OCI-LY3 (cell line): Measurements from ENCODE around the gene KIF1A.

Source experiments
- H2AFZ ChIP-seq: fragments of 200-600, 300-600 bp; shearing (Covaris generic); 2 replicates; pipeline ENCODE4 v1.6.0; 2014; ENCODE audit warnings: antibody characterized with exemption, low read depth, low read length
- H3K27ac ChIP-seq: fragments of 200-600, 300-600 bp; sonication (generic); 2 replicates; pipeline ENCODE4 v1.5.1; 2014; ENCODE audit warnings: mild to moderate bottlenecking, low read length, moderate library complexity, mixed read lengths
- H3K27me3 ChIP-seq: fragments of 200-600, 300-600 bp; sonication (generic); 2 replicates; pipeline ENCODE4 v1.6.1; 2014; ENCODE audit warnings: low read depth, low read length, mixed read lengths
- H3K36me3 ChIP-seq: fragments of 200-600, 300-600 bp; sonication (generic); replicated peaks from 2 replicates; pipeline ENCODE3; 2014; ENCODE audit warnings: low read depth, low read length, mixed read lengths
- H3K4me1 ChIP-seq: fragments of 300-600, 200-600 bp; sonication (generic); 2 replicates; pipeline ENCODE4 v1.6.1; 2014; ENCODE audit warnings: low read length, mixed read lengths
- H3K4me2 ChIP-seq: fragments of 200-600, 300-600 bp; sonication (generic); 2 replicates; pipeline ENCODE4 v1.6.1; 2014; ENCODE audit warnings: low read length, mixed read lengths
- H3K4me3 ChIP-seq: fragments of 300-600, 200-600 bp; sonication (generic); 2 replicates; pipeline ENCODE4 v1.5.1; 2014; ENCODE audit warnings: antibody characterized with exemption, mild to moderate bottlenecking, low read length, moderate library complexity
- H3K79me2 ChIP-seq: fragments of 300-600, 200-600 bp; shearing (Covaris generic); 2 replicates; pipeline ENCODE4 v1.6.1; 2014; ENCODE audit warnings: mild to moderate bottlenecking, low read length, mixed read lengths
- H3K9ac ChIP-seq: fragments of 300-600, 200-600 bp; shearing (Covaris generic); 2 replicates; pipeline ENCODE4 v1.6.0; 2014; ENCODE audit warnings: mild to moderate bottlenecking, low read length, moderate library complexity
- H3K9me3 ChIP-seq: fragments of 200-600, 300-600 bp; shearing (Covaris generic); 2 replicates; pipeline ENCODE4 v1.6.1; 2014; ENCODE audit warnings: low read length, mixed read lengths; ENCODE audit not compliant: insufficient read depth
- H4K20me1 ChIP-seq: fragments of 200-600, 300-600 bp; sonication (generic); 2 replicates; pipeline ENCODE4 v1.6.1; 2016; ENCODE audit warnings: low read length, mixed read lengths; ENCODE audit not compliant: insufficient read depth
- EZH2phosphoT487 ChIP-seq: fragments of 200-600 bp; shearing (Covaris generic); IDR thresholded peaks from 2 replicates; pipeline ENCODE4 v1.6.1; 2018; ENCODE audit warnings: antibody characterized with exemption, mixed run types, low read depth
- TF ChIP-seq, protein P1 (sequence below): fragments of 200-600, 300-600 bp; sonication (generic); IDR thresholded peaks from 2 replicates; pipeline ENCODE4 v1.5.1; 2014; ENCODE audit warnings: antibody characterized with exemption, low read length, low read depth

KIF1A gene

DNA sequence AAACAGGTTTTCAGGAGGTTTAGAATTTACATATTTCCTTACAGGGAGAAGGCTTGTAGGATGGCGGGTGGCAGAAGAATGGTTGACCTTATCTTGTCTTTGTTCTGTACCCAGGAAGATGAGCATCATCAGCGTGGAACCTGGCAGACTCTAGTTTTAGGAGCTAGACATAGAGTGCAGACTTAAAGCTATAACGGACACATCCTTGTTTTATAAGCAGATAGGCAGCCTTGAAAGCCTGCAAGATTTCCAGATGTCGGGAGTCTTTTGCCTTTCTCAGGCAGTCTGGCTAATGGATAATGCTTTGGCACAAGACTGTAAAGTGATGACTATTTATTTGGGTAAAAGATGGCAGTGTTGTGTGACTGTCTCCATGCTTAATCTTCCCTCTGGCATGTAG, 149.1 kb downstream of the KIF1A start:
- Histone ChIP-seq H2AFZ (no peak overlapping the region), H3K27ac (no peak overlapping the region), H3K9me3 (no peaks in the 10 kb centered on the region), H3K36me3 (no peaks in the 10 kb centered on the region), H3K79me2 (no peaks in the 10 kb centered on the region), H3K9ac (no peak overlapping the region), H3K4me1 (no peaks in the 10 kb centered on the region), H3K4me3 (no peak overlapping the region), H4K20me1 (no peaks in the 10 kb centered on the region), H3K27me3 (no peaks in the 10 kb centered on the region; the same call in 1 of the 2 replicates), H3K4me2 (no peak overlapping the region)
- no peak for TF ChIP-seq EZH2phosphoT487
- TF ChIP-seq, protein P1, sequence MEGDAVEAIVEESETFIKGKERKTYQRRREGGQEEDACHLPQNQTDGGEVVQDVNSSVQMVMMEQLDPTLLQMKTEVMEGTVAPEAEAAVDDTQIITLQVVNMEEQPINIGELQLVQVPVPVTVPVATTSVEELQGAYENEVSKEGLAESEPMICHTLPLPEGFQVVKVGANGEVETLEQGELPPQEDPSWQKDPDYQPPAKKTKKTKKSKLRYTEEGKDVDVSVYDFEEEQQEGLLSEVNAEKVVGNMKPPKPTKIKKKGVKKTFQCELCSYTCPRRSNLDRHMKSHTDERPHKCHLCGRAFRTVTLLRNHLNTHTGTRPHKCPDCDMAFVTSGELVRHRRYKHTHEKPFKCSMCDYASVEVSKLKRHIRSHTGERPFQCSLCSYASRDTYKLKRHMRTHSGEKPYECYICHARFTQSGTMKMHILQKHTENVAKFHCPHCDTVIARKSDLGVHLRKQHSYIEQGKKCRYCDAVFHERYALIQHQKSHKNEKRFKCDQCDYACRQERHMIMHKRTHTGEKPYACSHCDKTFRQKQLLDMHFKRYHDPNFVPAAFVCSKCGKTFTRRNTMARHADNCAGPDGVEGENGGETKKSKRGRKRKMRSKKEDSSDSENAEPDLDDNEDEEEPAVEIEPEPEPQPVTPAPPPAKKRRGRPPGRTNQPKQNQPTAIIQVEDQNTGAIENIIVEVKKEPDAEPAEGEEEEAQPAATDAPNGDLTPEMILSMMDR: no peak

- TF ChIP-seq, protein P1: no peak
- TF ChIP-seq EZH2phosphoT487: no peak
Observed at GRCh38 chr2:240670402-240670801, 149.6 kb downstream of the KIF1A start.

GRCh38 chr2:240664622-240665021, 155.4 kb downstream of the KIF1A start:
- Histone ChIP-seq H3K27me3 (no peaks in the 10 kb centered on the region; the same call in none of the 2 replicates), H2AFZ (no peak overlapping the region), H4K20me1 (no peaks in the 10 kb centered on the region), H3K79me2 (no peaks in the 10 kb centered on the region), H3K9ac (no peak overlapping the region), H3K9me3 (no peaks in the 10 kb centered on the region), H3K4me2 (no peak overlapping the region), H3K4me1 (no peaks in the 10 kb centered on the region), H3K36me3 (no peaks in the 10 kb centered on the region), H3K4me3 (no peak overlapping the region), H3K27ac (no peak overlapping the region)
- TF ChIP-seq, protein P1: no peak
- TF ChIP-seq EZH2phosphoT487: no peak

More at GRCh38 chr2:240670402-240670801, 149.6 kb downstream of the KIF1A start:
- no peaks in the 10 kb centered on the region; the same call in 1 of the 2 replicates for H3K27me3 ChIP-seq
- no peaks in the 10 kb centered on the region for H3K36me3 ChIP-seq
- no peak overlapping the region for H3K4me2 ChIP-seq
- no peak overlapping the region for H2AFZ ChIP-seq
- H3K9ac ChIP-seq: no peak overlapping the region
- H3K4me1 ChIP-seq: no peaks in the 10 kb centered on the region
- no peak overlapping the region for H3K4me3 ChIP-seq
- no peak overlapping the region for H3K27ac ChIP-seq
- no peaks in the 10 kb centered on the region for H3K9me3 ChIP-seq
- H4K20me1 ChIP-seq: no peaks in the 10 kb centered on the region
- H3K79me2 ChIP-seq: no peaks in the 10 kb centered on the region
